ENCODE measurements around the gene VAC14. TPM values are rescaled to one million over a fixed set of nuclear protein-coding genes. Genes with fewer than 3 reads are reported as not detected.

Gene VAC14
- total RNA-seq, 1 experiment from 2014 or later, result 35.3 TPM

GRCh38 chr16:70721202-70721963 is 79.6 kb downstream of the VAC14 start:
- BruUV-seq (replicated peaks), result no TSS peak
- no peaks in the 10 kb centered on the region for H3K36me3 ChIP-seq (ENCODE audit: control insufficient read depth in 1 of 2, insufficient read depth in 2 of 2, low read length in 2 of 2)
- no peaks in the 10 kb centered on the region for H3K9me3 ChIP-seq (ENCODE audit: control insufficient read depth in 1 of 2, insufficient read depth in 1 of 2, low read depth in 1 of 2, low read length in 2 of 2)
- H3K79me2 ChIP-seq (ENCODE audit: insufficient read depth, low read length), result no peaks in the 10 kb centered on the region
- DNase-seq (ENCODE audit: low read depth, low spot score) (no peak), ATAC-seq (no peak)
- no peak overlapping the region for H2AFZ ChIP-seq (ENCODE audit: low read depth, low read length, poor library complexity, severe bottlenecking)
- no peaks in the 10 kb centered on the region for H3K9me2 ChIP-seq (ENCODE audit: insufficient read depth)
- TF ChIP-seq MAX (IDR thresholded peaks at IDR 0.05), result no peak
- no peak for TF ChIP-seq CEBPB (IDR thresholded peaks at IDR 0.05; ENCODE audit: low read depth)
- TF ChIP-seq SRF (IDR thresholded peaks at IDR 0.05; ENCODE audit: low read depth), result no peak
- TF ChIP-seq ELF1 (IDR thresholded peaks at IDR 0.05; ENCODE audit: borderline replicate concordance, low read depth), result no peak
- no peak for TF ChIP-seq ZNF274 (IDR thresholded peaks at IDR 0.05; ENCODE audit: low read depth, low read length)
- TF ChIP-seq SP1 (IDR thresholded peaks at IDR 0.05; ENCODE audit: low read depth), result no peak
- TF ChIP-seq CBX3 (IDR thresholded peaks at IDR 0.05; ENCODE audit: low read depth), result no peak
- no peak for TF ChIP-seq RAD21 (IDR thresholded peaks at IDR 0.05; ENCODE audit: low read depth)
- TF ChIP-seq JUND (IDR thresholded peaks at IDR 0.05), result no peak
- TF ChIP-seq ATF3 (IDR thresholded peaks at IDR 0.05), result no peak
- no peak for TF ChIP-seq EZH2 (IDR thresholded peaks at IDR 0.05)
- no peak for TF ChIP-seq SIN3A (IDR thresholded peaks at IDR 0.05; ENCODE audit: low read depth)
- no peak for TF ChIP-seq YY1 (IDR thresholded peaks at IDR 0.05; ENCODE audit: extremely low read depth, insufficient replicate concordance, low read depth, low read length)
- TF ChIP-seq POLR2AphosphoS5 (IDR thresholded peaks at IDR 0.05; ENCODE audit: low read depth, low read length), result no peak
- no peak for TF ChIP-seq TCF7L2 (IDR thresholded peaks at IDR 0.05; ENCODE audit: borderline replicate concordance, extremely low read depth, insufficient read depth, insufficient read length)
- no peak for TF ChIP-seq CTCF (IDR thresholded peaks at IDR 0.05 in 2 of 3, conservative IDR thresholded peaks at IDR 0.05 in 1 of 3; ENCODE audit: borderline replicate concordance in 1 of 3, insufficient read depth in 1 of 3, low read depth in 2 of 3, low read length in 2 of 3)
- no peak overlapping the region for H3K4me2 ChIP-seq (ENCODE audit: low read length)
- H3K4me3 ChIP-seq (replicated peaks in 1 of 2; ENCODE audit: low read depth in 1 of 2, low read length in 2 of 2), result no peak overlapping the region
- no peaks in the 10 kb centered on the region for H3K4me1 ChIP-seq (ENCODE audit: control insufficient read depth in 1 of 2, insufficient read depth in 2 of 2, low read length in 2 of 2)
- no peaks in the 10 kb centered on the region for H4K20me1 ChIP-seq (ENCODE audit: insufficient read depth)
- intact Hi-C loops (cut with micrococcal nuclease), result no loop called here
- no peak overlapping the region for H3K9ac ChIP-seq (ENCODE audit: low read length)
- H3K27ac ChIP-seq (ENCODE audit: low read depth, low read length), result no peak overlapping the region
- H3K27me3 ChIP-seq (ENCODE audit: insufficient read depth, low read length), result no peaks in the 10 kb centered on the region
- ChIA-PET CTCF (no interaction called here), RAD21 (ENCODE audit: low non-redundant PET in 1 of 2, low total read pairs in 2 of 2, uncharacterized antibody in 2 of 2, unreplicated experiment in 2 of 2) (no interaction called here), POLR2A (no interaction called here)
